Measurements from ENCODE around the gene ZC3H7A. TPM values are rescaled to one million over a fixed set of nuclear protein-coding genes. Genes with fewer than 3 reads are reported as not detected.
A peak's percentile ranks its signal among the peaks of the same experiment; 100 is the strongest.

ZC3H7A gene
- total and polyA plus RNA-seq, 10 of the 15 experiments (the other 5 are each of a cell fraction or from before 2014, with no cell fraction given), result 46.3 to 188 (median 68.6) TPM

DNA sequence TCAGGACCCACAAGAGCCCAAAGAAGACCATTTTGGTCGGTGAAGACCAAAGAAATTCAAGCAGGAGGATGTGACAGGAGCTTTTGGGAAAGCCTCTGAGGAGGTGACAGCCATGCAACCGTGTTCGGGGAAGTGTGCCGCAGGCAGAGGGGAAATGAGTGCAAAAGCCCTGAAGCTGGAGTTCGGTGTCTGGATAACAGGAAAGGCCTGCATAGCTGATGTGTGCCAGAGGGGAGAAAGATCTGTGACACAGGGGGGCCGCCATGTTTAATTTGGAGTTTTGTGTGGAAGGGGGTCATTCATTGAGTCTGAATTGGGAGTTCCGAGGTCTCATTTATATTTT, 870 bp upstream of the ZC3H7A start:
- Histone ChIP-seq H3K27me3 (replicated peaks in 1 of 2; ENCODE audit: control insufficient read depth in 2 of 2, insufficient read depth in 2 of 2, low read length in 1 of 2) (no peaks in the 10 kb centered on the region), H4K20me1 (ENCODE audit: control insufficient read depth, insufficient read depth) (no peaks in the 10 kb centered on the region), H3K27ac (ENCODE audit: control insufficient read depth, insufficient read depth) (peak overlapping the region; percentile 95), H3K9me3 (replicated peaks; ENCODE audit: control insufficient read depth, insufficient read depth, low read length) (no peaks in the 10 kb centered on the region), H3K36me3 (ENCODE audit: control insufficient read depth in 2 of 2, insufficient read depth in 2 of 2, low read length in 1 of 2) (no peaks in the 10 kb centered on the region; a peak in 1 of 4 replicates), H3K4me1 (ENCODE audit: control insufficient read depth, insufficient read depth, low read length) (peaks cover 25% of the 10 kb centered on the region), H3K79me2 (ENCODE audit: control insufficient read depth, insufficient read depth, low read length) (peaks cover 72% of the 10 kb centered on the region), H3K9ac (ENCODE audit: control insufficient read depth, insufficient read depth, low read length) (peak overlapping the region; percentile 97), H3K4me3 (peak overlapping the region; percentile 99), H3K4me2 (ENCODE audit: control insufficient read depth, insufficient read depth) (peak overlapping the region; percentile 93), H2AFZ (ENCODE audit: control insufficient read depth, low read depth, low read length) (peak overlapping the region; percentile 68)
- BruUV-seq (replicated peaks), result no TSS peak
- no peak for FAIRE-seq
- WGBS (ENCODE audit: insufficient coverage, insufficient replicate concordance, low lambda C conversion rate, missing lambda C conversion rate), result 4% methylated on average over 7 of the region's 7 CpGs
- intact Hi-C loops (cut with micrococcal nuclease; ENCODE audit: unreplicated experiment), result loop anchor here (2.0 kb wide), 2 partner anchors 15 to 55 kb away; partner anchors contain the start of gene TXNDC11
- ATAC-seq, result peak; percentile 3
- ChIA-PET SMC1A (ENCODE audit: uncharacterized antibody, unreplicated experiment) (interaction anchor here (0.8 to 11.9 kb wide), 22 partner anchors 8 to 216 kb away, joined by 3 to 184 read pairs (median 5); partner anchors contain the start of genes RSL1D1 and TXNDC11), CTCF (interaction anchor here (0.5 to 7.9 kb wide), 26 partner anchors 12 to 402 kb away, joined by 3 to 62 read pairs (median 4); partner anchors contain the start of gene TXNDC11), POLR2A (interaction anchor here (0.6 to 12.7 kb wide), 18 partner anchors 12 to 217 kb away, joined by 3 to 410 read pairs (median 6); partner anchors contain the start of genes GSPT1, RSL1D1, SNN and TXNDC11), RAD21 (ENCODE audit: unreplicated experiment) (interaction anchor here (1.0 to 10.7 kb wide), 22 partner anchors 14 to 266 kb away, joined by 3 to 174 read pairs (median 6); partner anchors contain the start of genes RSL1D1 and TXNDC11)
- DNase-seq (ENCODE audit: low read depth, low spot score), result no peak
- in situ Hi-C loops (cut with MboI), result no loop called here
- TF ChIP-seq TAF1 (IDR thresholded peaks at IDR 0.05; ENCODE audit: borderline replicate concordance, low read depth, low read length) (0 out of 2 replicates have a peak, but pooled peaks have one; percentile 28), YY1 (IDR thresholded peaks at IDR 0.05; ENCODE audit: low read depth, low read length) (peak; percentile 87), NBN (IDR thresholded peaks at IDR 0.05) (no peak)

- Histone ChIP-seq H4K20me1 (ENCODE audit: control insufficient read depth, insufficient read depth) (no peaks in the 10 kb centered on the region), H3K79me2 (ENCODE audit: control insufficient read depth, insufficient read depth, low read length) (peaks cover 86% of the 10 kb centered on the region), H3K4me2 (ENCODE audit: control insufficient read depth, insufficient read depth) (peak overlapping the region; percentile 24), H3K36me3 (ENCODE audit: control insufficient read depth in 2 of 2, insufficient read depth in 2 of 2, low read length in 1 of 2) (peaks cover 0 to 2% of the 10 kb centered on the region in 2 experiments; a peak in 2 of 4 replicates), H3K27ac (ENCODE audit: control insufficient read depth, insufficient read depth) (peak overlapping the region; percentile 84), H3K9me3 (replicated peaks; ENCODE audit: control insufficient read depth, insufficient read depth, low read length) (no peaks in the 10 kb centered on the region), H3K4me3 (peak overlapping the region; percentile 97), H3K4me1 (ENCODE audit: control insufficient read depth, insufficient read depth, low read length) (peaks cover 25% of the 10 kb centered on the region), H2AFZ (ENCODE audit: control insufficient read depth, low read depth, low read length) (no peak overlapping the region), H3K9ac (ENCODE audit: control insufficient read depth, insufficient read depth, low read length) (peak overlapping the region; percentile 81), H3K27me3 (replicated peaks in 1 of 2; ENCODE audit: control insufficient read depth in 2 of 2, insufficient read depth in 2 of 2, low read length in 1 of 2) (no peaks in the 10 kb centered on the region)
- ChIA-PET CTCF (interaction anchor here (0.7 to 7.9 kb wide), 14 partner anchors 11 to 350 kb away, joined by 3 to 62 read pairs (median 10); partner anchors contain the start of genes RSL1D1 and TXNDC11), RAD21 (ENCODE audit: unreplicated experiment) (interaction anchor here (0.9 to 10.7 kb wide), 20 partner anchors 13 to 214 kb away, joined by 3 to 174 read pairs (median 8); partner anchors contain the start of gene TXNDC11), POLR2A (interaction anchor here (0.5 to 12.7 kb wide), 16 partner anchors 14 to 215 kb away, joined by 3 to 410 read pairs (median 5); partner anchors contain the start of genes GSPT1, LITAF, SNN and TXNDC11), SMC1A (ENCODE audit: uncharacterized antibody, unreplicated experiment) (interaction anchor here (0.7 to 11.9 kb wide), 12 partner anchors 10 to 114 kb away, joined by 3 to 184 read pairs (median 10); partner anchors contain the start of genes RSL1D1 and TXNDC11)
- FAIRE-seq (no peak), ATAC-seq (peak; percentile 3; the same call in 1 of the 3 replicates), DNase-seq (ENCODE audit: low read depth, low spot score) (no peak)
- intact Hi-C loops (cut with micrococcal nuclease; ENCODE audit: unreplicated experiment) (loop anchor here (2.0 kb wide), 2 partner anchors 14 to 54 kb away; partner anchors contain the start of gene TXNDC11), in situ Hi-C loops (cut with MboI) (no loop called here)
- 2% methylated on average over 41 of the region's 93 CpGs for WGBS (ENCODE audit: insufficient coverage, insufficient replicate concordance, low lambda C conversion rate, missing lambda C conversion rate)
- BruUV-seq (replicated peaks), result no TSS peak
- TF ChIP-seq NR2F1 (conservative IDR thresholded peaks at IDR 0.05), result peak; percentile 50; the same call in 1 of the 2 replicates
- peak in 1 of 2 experiments; percentile 60; a peak in 1 of 3 replicates for TF ChIP-seq EGR1 (IDR thresholded peaks at IDR 0.05; ENCODE audit: borderline replicate concordance in 1 of 2, low read depth in 2 of 2, low read length in 2 of 2)
- TF ChIP-seq SREBF1 (IDR thresholded peaks at IDR 0.05; ENCODE audit: low read length), result no peak
- TF ChIP-seq LARP7 (IDR thresholded peaks at IDR 0.05), result peak; percentile 55; the same call in 1 of the 2 replicates
- TF ChIP-seq DPF2 (IDR thresholded peaks at IDR 0.05), result peak; percentile 25; the same call in 1 of the 2 replicates
- TF ChIP-seq, protein P1, sequence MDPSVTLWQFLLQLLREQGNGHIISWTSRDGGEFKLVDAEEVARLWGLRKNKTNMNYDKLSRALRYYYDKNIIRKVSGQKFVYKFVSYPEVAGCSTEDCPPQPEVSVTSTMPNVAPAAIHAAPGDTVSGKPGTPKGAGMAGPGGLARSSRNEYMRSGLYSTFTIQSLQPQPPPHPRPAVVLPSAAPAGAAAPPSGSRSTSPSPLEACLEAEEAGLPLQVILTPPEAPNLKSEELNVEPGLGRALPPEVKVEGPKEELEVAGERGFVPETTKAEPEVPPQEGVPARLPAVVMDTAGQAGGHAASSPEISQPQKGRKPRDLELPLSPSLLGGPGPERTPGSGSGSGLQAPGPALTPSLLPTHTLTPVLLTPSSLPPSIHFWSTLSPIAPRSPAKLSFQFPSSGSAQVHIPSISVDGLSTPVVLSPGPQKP (IDR thresholded peaks at IDR 0.05; ENCODE audit: low read depth, low read length), result peak; percentile 37; the same call in 1 of the 2 replicates
- no peak for TF ChIP-seq RFX5 (IDR thresholded peaks at IDR 0.05; ENCODE audit: low read depth, low read length)
Measured at GRCh38 chr16:11796227-11797165, 562 bp downstream of the ZC3H7A start.
